Upper lobe of left lung (tissue), 4 donors: ENCODE data around the gene FGL2.

ENCODE experiments used
- CTCF ChIP-seq, 6 experiments: fragments of 450-650 bp in 4 of 6; fragments of 200-600 bp in 2 of 6; sonication (generic) in 2 of 6; IDR thresholded peaks; one replicate each; pipeline ENCODE4 v1.5.1; 2016 to 2019; ENCODE audit warnings: antibody characterized with exemption in 6 of 6
- EP300 ChIP-seq, 4 donors: sonication (generic); formaldehyde crosslinking; IDR thresholded peaks; one replicate each; pipeline ENCODE4 v1.5.1; 2017; ENCODE audit warnings: antibody characterized with exemption in 4 of 4, control low read depth in 2 of 4
- POLR2AphosphoS5 ChIP-seq, 2 donors: sonication (generic); formaldehyde crosslinking; IDR thresholded peaks; one replicate each; pipeline ENCODE4 v1.5.1; 2017; ENCODE audit warnings: antibody characterized with exemption in 2 of 2

DNA sequence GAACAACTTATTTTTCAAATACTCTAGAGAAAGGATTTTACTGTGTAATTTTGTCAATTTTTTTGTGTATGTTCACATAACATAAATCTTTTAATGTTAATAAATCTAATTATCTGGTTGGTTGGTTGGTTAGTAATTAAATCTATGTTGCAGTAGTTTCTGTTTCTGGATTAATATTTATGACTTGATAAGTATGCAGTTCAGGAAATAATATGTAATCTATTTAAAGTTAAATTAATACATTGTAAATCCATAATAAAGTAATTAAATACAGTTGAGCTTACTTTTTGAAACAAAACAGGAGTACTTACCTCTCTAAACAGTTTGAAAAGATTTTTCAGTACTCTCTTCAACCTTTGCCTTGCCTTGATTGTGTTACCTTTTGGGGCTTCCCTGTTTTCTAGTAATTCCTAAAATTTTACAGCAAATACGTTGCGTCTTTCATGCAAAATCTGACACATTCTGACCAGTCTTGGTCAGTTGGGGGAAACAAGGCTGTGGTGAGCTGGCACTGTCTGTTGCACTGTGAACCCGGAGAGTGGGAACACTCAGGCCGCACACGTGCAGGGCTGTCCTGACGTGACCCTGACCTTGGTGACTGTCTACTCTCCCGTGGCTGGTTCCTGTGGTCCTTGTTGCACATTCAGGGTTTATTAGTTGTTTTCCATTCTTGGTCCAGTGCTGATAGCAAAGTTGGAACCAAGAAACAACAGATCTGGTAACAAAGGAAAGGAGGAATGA lies 45.6 kb upstream of the FGL2 start:
- TF ChIP-seq CTCF (IDR thresholded peaks at IDR 0.05) (no peak), EP300 (IDR thresholded peaks at IDR 0.05) (no peak), POLR2AphosphoS5 (IDR thresholded peaks at IDR 0.05) (no peak)
